H1 (cell line): ENCODE measurements around the gene ACVR1. TPM values are rescaled to one million over a fixed set of nuclear protein-coding genes. Genes with fewer than 3 reads are reported as not detected.

Experiments
- CTCF ChIA-PET: fragments of 300-600 bp; sonication (Branson Sonifier 250); formaldehyde crosslinking; loops from one replicate; lab custom pipeline; 2021; ENCODE audit not compliant: partially characterized antibody; lab: Charles Lee
- POLR2A ChIA-PET: fragments of 300-600 bp; sonication (Branson Sonifier 250); formaldehyde crosslinking; loops from one replicate; lab custom pipeline; 2021; ENCODE audit warnings: inconsistent platforms; ENCODE audit not compliant: partially characterized antibody; lab: Charles Lee
- DNase-seq, 2 experiments: peaks; one replicate each; pipeline versions ENCODE4 v3.0.0 to v3.0.0-alpha.2; 2010 to 2022; ENCODE audit warnings: low spot score in 2 of 2, low read depth in 1 of 2, mixed read lengths in 1 of 2
- FAIRE-seq: peaks from 2 replicates; lab custom pipeline; 2011; peaks lifted over from hg19 to GRCh38; lab: Jason Lieb, UNC
- H2AFZ ChIP-seq: 2 replicates; pipeline ENCODE4 v1.8.1; 2012; ENCODE audit warnings: low read length, inconsistent platforms
- H2AK5ac ChIP-seq: 2 replicates; pipeline ENCODE4 v1.6.1; 2013; ENCODE audit warnings: low read depth, low read length
- H2BK120ac ChIP-seq: replicated peaks from 2 replicates; pipeline ENCODE3; 2013; ENCODE audit warnings: low read depth, low read length, inconsistent platforms
- H2BK12ac ChIP-seq: 2 replicates; pipeline ENCODE4 v1.6.1; 2013; ENCODE audit warnings: low read depth, low read length
- H2BK15ac ChIP-seq: 2 replicates; pipeline ENCODE4 v1.6.1; 2013; ENCODE audit warnings: low read length
- H2BK20ac ChIP-seq: 2 replicates; pipeline ENCODE4 v1.6.1; 2013; ENCODE audit warnings: low read length
- H2BK5ac ChIP-seq: 2 replicates; pipeline ENCODE4 v1.6.1; 2013; ENCODE audit warnings: low read depth, low read length
- H3K14ac ChIP-seq: 2 replicates; pipeline ENCODE4 v1.6.1; 2013; ENCODE audit warnings: inconsistent platforms; ENCODE audit not compliant: insufficient read length
- H3K18ac ChIP-seq: 2 replicates; pipeline ENCODE4 v1.6.1; 2013; ENCODE audit warnings: low read length; ENCODE audit errors: extremely low read depth
- H3K23ac ChIP-seq: 2 replicates; pipeline ENCODE4 v1.6.1; 2013; ENCODE audit warnings: inconsistent platforms; ENCODE audit not compliant: insufficient read length
- H3K23me2 ChIP-seq: 2 replicates; pipeline ENCODE4 v1.6.1; 2013; ENCODE audit warnings: low read depth, low read length
- H3K27ac ChIP-seq: 2 replicates; pipeline ENCODE4 v1.6.1; 2011; ENCODE audit warnings: low read depth, low read length, inconsistent platforms
- H3K27me3 ChIP-seq, 4 experiments: replicated peaks in 1 of 4; 1 replicate in 1 of 4; 2 replicates in 3 of 4; pipeline versions ENCODE4 v1.6.1 to v1.8.1; 2011 to 2013; ENCODE audit warnings: low read length in 3 of 4, mild to moderate bottlenecking in 3 of 4, inconsistent platforms in 2 of 4, mixed read lengths in 2 of 4, moderate library complexity in 1 of 4; ENCODE audit not compliant: control insufficient read depth in 3 of 4, insufficient read depth in 3 of 4; ENCODE audit errors: extremely low read depth in 1 of 4
- H3K36me3 ChIP-seq, 4 experiments: 2 replicates each; pipeline versions ENCODE4 v1.6.1 to v1.8.1; 2011 to 2013; ENCODE audit warnings: mild to moderate bottlenecking in 4 of 4, low read length in 3 of 4, moderate library complexity in 2 of 4, control low read depth in 1 of 4, inconsistent platforms in 1 of 4; ENCODE audit not compliant: insufficient read depth in 4 of 4, control insufficient read depth in 2 of 4
- H3K4ac ChIP-seq: replicated peaks from 2 replicates; pipeline ENCODE3; 2013; ENCODE audit warnings: low read length, low read depth, mixed read lengths, inconsistent platforms; ENCODE audit not compliant: insufficient read length
- H3K4me1 ChIP-seq, 4 experiments: replicated peaks in 1 of 4; 1 replicate in 1 of 4; 2 replicates in 3 of 4; pipeline versions ENCODE4 v1.6.1 to v1.8.1; 2011 to 2013; ENCODE audit warnings: low read length in 3 of 4, inconsistent platforms in 2 of 4, mixed read lengths in 1 of 4; ENCODE audit not compliant: insufficient read depth in 4 of 4, control insufficient read depth in 3 of 4
- H3K4me2 ChIP-seq, 2 experiments: 2 replicates each; pipeline versions ENCODE4 v1.6.1 to v1.8.1; 2011 to 2013; ENCODE audit warnings: low read depth in 2 of 2, low read length in 2 of 2, control low read depth in 1 of 2, inconsistent platforms in 1 of 2, mild to moderate bottlenecking in 1 of 2; ENCODE audit not compliant: insufficient read depth in 1 of 2
- H3K4me3 ChIP-seq, 4 experiments: fragments of 200-600, 300-600 bp in 1 of 4; sonication (generic), shearing (Covaris generic), sonication (Bioruptor Twin) in 1 of 4; 2 replicates each; pipeline versions ENCODE4 v1.5.1 to v1.8.1; 2011 to 2016; ENCODE audit warnings: low read length in 4 of 4, low read depth in 3 of 4, control low read depth in 2 of 4, inconsistent platforms in 2 of 4, mild to moderate bottlenecking in 2 of 4, mixed read lengths in 1 of 4, moderate library complexity in 1 of 4; ENCODE audit not compliant: insufficient read depth in 2 of 4; ENCODE audit errors: extremely low read depth in 1 of 4
- H3K56ac ChIP-seq: replicated peaks from 2 replicates; pipeline ENCODE3; 2013; ENCODE audit warnings: low read depth, mild to moderate bottlenecking, mixed read lengths, low read length, inconsistent platforms; ENCODE audit not compliant: insufficient read length
- H3K79me1 ChIP-seq: 2 replicates; pipeline ENCODE4 v1.6.1; 2013; ENCODE audit warnings: low read depth, low read length, control low read depth
- H3K79me2 ChIP-seq, 2 experiments: 2 replicates each; pipeline versions ENCODE4 v1.6.1 to v1.8.1; 2012 to 2013; ENCODE audit warnings: low read length in 2 of 2, mild to moderate bottlenecking in 2 of 2, inconsistent platforms in 1 of 2; ENCODE audit not compliant: insufficient read depth in 2 of 2, control insufficient read depth in 1 of 2
- H3K9ac ChIP-seq, 4 experiments: replicated peaks in 1 of 4; 1 replicate in 1 of 4; 2 replicates in 3 of 4; pipeline versions ENCODE4 v1.6.1 to v1.8.1; 2011 to 2013; ENCODE audit warnings: low read depth in 3 of 4, low read length in 3 of 4, control low read depth in 2 of 4, mild to moderate bottlenecking in 2 of 4, moderate library complexity in 2 of 4, inconsistent platforms in 1 of 4; ENCODE audit errors: extremely low read depth in 1 of 4
- H3K9me3 ChIP-seq, 2 experiments: 2 replicates each; pipeline versions ENCODE4 v1.6.1 to v1.8.1; 2012 to 2013; ENCODE audit warnings: mild to moderate bottlenecking in 2 of 2, moderate library complexity in 2 of 2, control low read depth in 1 of 2, inconsistent platforms in 1 of 2, low read depth in 1 of 2, low read length in 1 of 2, mixed read lengths in 1 of 2; ENCODE audit not compliant: insufficient read depth in 2 of 2
- H4K20me1 ChIP-seq, 2 experiments: replicated peaks in 1 of 2; 2 replicates each; pipeline versions ENCODE3 to v1.8.1; 2011 to 2013; ENCODE audit warnings: inconsistent platforms in 2 of 2, low read length in 2 of 2, mild to moderate bottlenecking in 1 of 2; ENCODE audit not compliant: insufficient read depth in 2 of 2, control insufficient read depth in 1 of 2
- H4K5ac ChIP-seq: 2 replicates; pipeline ENCODE4 v1.6.1; 2013; ENCODE audit warnings: low read length, low read depth, mixed read lengths, inconsistent platforms; ENCODE audit not compliant: insufficient read length
- H4K8ac ChIP-seq: 2 replicates; pipeline ENCODE4 v1.8.0; 2013; ENCODE audit warnings: mild to moderate bottlenecking, moderate library complexity, low read length, inconsistent platforms; ENCODE audit not compliant: insufficient read depth; ENCODE audit errors: extremely low read depth
- H4K91ac ChIP-seq: replicated peaks from 2 replicates; pipeline ENCODE3; 2013; ENCODE audit warnings: low read length, mixed read lengths, inconsistent platforms; ENCODE audit not compliant: insufficient read length
- BACH1 ChIP-seq: IDR thresholded peaks from 2 replicates; pipeline ENCODE4 v1.6.1; 2012; ENCODE audit warnings: low read length, improper control_type of control experiment
- CBX5 ChIP-seq: fragments of 300-800, 300-1000 bp; sonication (generic); IDR thresholded peaks from 2 replicates; pipeline ENCODE4 v1.7.1; 2016; ENCODE audit warnings: antibody characterized with exemption, low read length, low read depth
- CTBP2 ChIP-seq: IDR thresholded peaks from 2 replicates; pipeline ENCODE4 v1.7.0; 2011; ENCODE audit warnings: borderline replicate concordance, mild to moderate bottlenecking, moderate library complexity, mixed read lengths, low read length; ENCODE audit not compliant: insufficient read depth, insufficient read length
- EP300 ChIP-seq, 2 experiments: IDR thresholded peaks; 1 replicate in 1 of 2; 2 replicates in 1 of 2; pipeline ENCODE4 v1.6.1; 2011 to 2012; ENCODE audit warnings: low read depth in 2 of 2, low read length in 2 of 2, mild to moderate bottlenecking in 2 of 2, borderline replicate concordance in 1 of 2, inconsistent platforms in 1 of 2, moderate library complexity in 1 of 2
- JUND ChIP-seq: IDR thresholded peaks from 2 replicates; pipeline ENCODE4 v1.6.1; 2011; ENCODE audit warnings: mild to moderate bottlenecking, improper control_type of control experiment, low read length
- KDM1A ChIP-seq: fragments of 200-600, 300-600 bp; sonication (generic); IDR thresholded peaks from 2 replicates; pipeline ENCODE4 v1.7.1; 2016; ENCODE audit warnings: mild to moderate bottlenecking, low read length, borderline replicate concordance
- NANOG ChIP-seq: IDR thresholded peaks from 2 replicates; pipeline ENCODE4 v1.6.1; 2011; ENCODE audit warnings: low read length, low read depth, mild to moderate bottlenecking, inconsistent platforms; ENCODE audit not compliant: insufficient read depth, poor library complexity, severe bottlenecking
- RNF2 ChIP-seq: fragments of 200-900, 300-1000 bp; sonication (generic); IDR thresholded peaks from 2 replicates; pipeline ENCODE4 v1.7.1; 2016; ENCODE audit warnings: borderline replicate concordance, low read depth, mild to moderate bottlenecking, antibody characterized with exemption, low read length; ENCODE audit not compliant: poor library complexity, severe bottlenecking; ENCODE audit errors: missing control alignments
- SP2 ChIP-seq: IDR thresholded peaks from 2 replicates; pipeline ENCODE4 v1.6.1; 2012; ENCODE audit warnings: mild to moderate bottlenecking, low read length, inconsistent platforms
- SUZ12 ChIP-seq: fragments of 200-600 bp; sonication (generic); IDR thresholded peaks from 2 replicates; pipeline ENCODE4 v1.6.1; 2012; ENCODE audit warnings: mild to moderate bottlenecking, inconsistent platforms, low read length, moderate library complexity, mixed read lengths
- TBP ChIP-seq: IDR thresholded peaks from 2 replicates; pipeline ENCODE4 v1.6.1; 2011; ENCODE audit warnings: low read depth, low read length, improper control_type of control experiment
- TEAD4 ChIP-seq: IDR thresholded peaks from 2 replicates; pipeline ENCODE4 v1.6.1; 2012; ENCODE audit warnings: low read depth, low read length, inconsistent platforms, mixed read lengths
- WGBS, 2 experiments: shearing (Covaris generic) in 1 of 2; methylation state at CpG; one replicate each; pipeline versions ENCODE4 v1.1.6 to v1.1.7; 2013 to 2015; ENCODE audit warnings: low lambda C conversion rate in 2 of 2, mixed read lengths in 2 of 2, inconsistent platforms in 1 of 2, low coverage in 1 of 2, missing lambda C conversion rate in 1 of 2; ENCODE audit not compliant: insufficient replicate concordance in 2 of 2, insufficient coverage in 1 of 2, insufficient read length in 1 of 2; ENCODE audit errors: extremely low coverage in 1 of 2, missing lambda C conversion rate in 1 of 2; 5-methylcytosine and 5-hydroxymethylcytosine counted together
- polyA plus RNA-seq, 7 experiments: library from polyadenylated mRNA; depleted of rRNA in 3 of 7; stranded (reverse) in 5 of 7; unstranded in 2 of 7; fragments of >200 nt in 5 of 7; fragments of 200-250 nt in 2 of 7; gene quantifications; 1 replicate in 5 of 7; 2 replicates in 1 of 7; 4 replicates in 1 of 7; pipeline versions ENCODE4 v1.2.1 to v1.2.3, GENCODE V29; 2011 to 2013; ENCODE audit warnings: missing spikeins in 2 of 7, mixed read lengths in 2 of 7
- total RNA-seq: library from RNA; stranded (reverse); fragmentation: NEBNext Ultra II Directional; extraction: Animal tissue kit (Norgen Biotek cat#: 25700); gene quantifications from 2 replicates; pipeline ENCODE4 v1.2.1, GENCODE V29; 2021
- TF ChIP-seq, protein P1 (sequence below): IDR thresholded peaks from 2 replicates; pipeline ENCODE4 v1.6.1; 2011; ENCODE audit warnings: low read length, improper control_type of control experiment

Gene ACVR1
- total and polyA plus RNA-seq, 2 of the 8 experiments (the other 6 are each of a cell fraction or from before 2014, with no cell fraction given), result 8.5 to 17.7 TPM

GRCh38 chr2:157808421-157808820 is 67.7 kb downstream of the ACVR1 start:
- POLR2A ChIA-PET, result no interaction called here
- no peaks in the 10 kb centered on the region for H3K27me3 ChIP-seq
- H4K8ac ChIP-seq, result no peak overlapping the region
- no peak overlapping the region for H3K14ac ChIP-seq
- no peak overlapping the region for H3K18ac ChIP-seq
- 0 out of 7 replicates have a peak, but pooled peaks cover 0 to 2% (median 0%) of the 10 kb centered on the region in 4 experiments for H3K4me1 ChIP-seq
- no peak overlapping the region for H4K91ac ChIP-seq
- no peak overlapping the region for H3K9ac ChIP-seq
- no peak overlapping the region for H3K23ac ChIP-seq
- H3K4ac ChIP-seq, result no peak overlapping the region
- H3K79me1 ChIP-seq, result no peaks in the 10 kb centered on the region; the same call in none of the 2 replicates
- H4K5ac ChIP-seq, result no peak overlapping the region
- no peak overlapping the region for H3K4me2 ChIP-seq
- H3K9me3 ChIP-seq, result no peaks in the 10 kb centered on the region
- FAIRE-seq (no peak), DNase-seq (no peak)
- no peak overlapping the region for H3K27ac ChIP-seq
- no peak overlapping the region for H3K4me3 ChIP-seq
- H3K79me2 ChIP-seq, result peaks cover 0 to 3% of the 10 kb centered on the region in 2 experiments; a peak in 1 of 4 replicates
- no peak overlapping the region for H3K56ac ChIP-seq
- no peaks in the 10 kb centered on the region for H3K23me2 ChIP-seq
- 93% methylated on average over 3 of the region's 3 CpGs; no CpG with 5 or more reads in 1 of the 2 experiments for WGBS, 2 experiments
- H2BK20ac ChIP-seq, result no peak overlapping the region
- no peak overlapping the region for H2BK12ac ChIP-seq
- no peak overlapping the region for H2BK5ac ChIP-seq
- no peak overlapping the region for H2BK15ac ChIP-seq
- H3K36me3 ChIP-seq, result no peaks in the 10 kb centered on the region
- H2AFZ ChIP-seq, result no peak overlapping the region
- H2BK120ac ChIP-seq, result no peak overlapping the region
- no peaks in the 10 kb centered on the region for H4K20me1 ChIP-seq
- CTCF ChIA-PET, result no interaction called here
- H2AK5ac ChIP-seq, result no peak overlapping the region
- TF ChIP-seq BACH1 (no peak), CBX5 (no peak), EP300 (IDR thresholded peaks at IDR 0.05; ENCODE audit: borderline replicate concordance in 1 of 2, low read depth in 2 of 2, low read length in 2 of 2) (no peak), TBP (no peak), JUND (no peak), CTBP2 (no peak), NANOG (no peak), SUZ12 (no peak), KDM1A (no peak), TEAD4 (no peak), RNF2 (no peak), SP2 (no peak)
- TF ChIP-seq, protein P1, sequence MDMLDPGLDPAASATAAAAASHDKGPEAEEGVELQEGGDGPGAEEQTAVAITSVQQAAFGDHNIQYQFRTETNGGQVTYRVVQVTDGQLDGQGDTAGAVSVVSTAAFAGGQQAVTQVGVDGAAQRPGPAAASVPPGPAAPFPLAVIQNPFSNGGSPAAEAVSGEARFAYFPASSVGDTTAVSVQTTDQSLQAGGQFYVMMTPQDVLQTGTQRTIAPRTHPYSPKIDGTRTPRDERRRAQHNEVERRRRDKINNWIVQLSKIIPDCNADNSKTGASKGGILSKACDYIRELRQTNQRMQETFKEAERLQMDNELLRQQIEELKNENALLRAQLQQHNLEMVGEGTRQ, result no peak
